GM12891 (cell line): ENCODE measurements around the gene FGF2.

Source experiments
- PAX5 ChIP-seq: IDR thresholded peaks from 2 replicates; pipeline ENCODE4 v1.6.1; 2011; ENCODE audit warnings: low read length, moderate library complexity, mild to moderate bottlenecking; ENCODE audit not compliant: insufficient read depth, severe bottlenecking
- POLR2A ChIP-seq: IDR thresholded peaks from 2 replicates; pipeline ENCODE4 v1.6.1; 2011; ENCODE audit warnings: low read depth, low read length, control low read depth
- POLR2AphosphoS5 ChIP-seq: IDR thresholded peaks from 2 replicates; pipeline ENCODE4 v1.6.1; 2011; ENCODE audit warnings: low read depth, low read length, control low read depth
- SPI1 ChIP-seq: IDR thresholded peaks from 2 replicates; pipeline ENCODE4 v1.6.1; 2011; ENCODE audit warnings: low read depth, low read length, control low read depth
- TAF1 ChIP-seq: IDR thresholded peaks from 2 replicates; pipeline ENCODE4 v1.6.1; 2011; ENCODE audit warnings: low read depth, low read length, control low read depth

GRCh38 chr4:122819708-122820449 lies 6.8 kb upstream of the FGF2 start:
- TF ChIP-seq POLR2A (no peak), POLR2AphosphoS5 (no peak), TAF1 (no peak), PAX5 (no peak), SPI1 (no peak)
